ENCODE results near the gene CASP5. TPM values are rescaled to one million over a fixed set of nuclear protein-coding genes. Genes with fewer than 3 reads are reported as not detected.

Gene CASP5
- total and polyA plus RNA-seq, 7 experiments from 2014 or later = 0.45 to 2.9 TPM; not detected in 5

DNA sequence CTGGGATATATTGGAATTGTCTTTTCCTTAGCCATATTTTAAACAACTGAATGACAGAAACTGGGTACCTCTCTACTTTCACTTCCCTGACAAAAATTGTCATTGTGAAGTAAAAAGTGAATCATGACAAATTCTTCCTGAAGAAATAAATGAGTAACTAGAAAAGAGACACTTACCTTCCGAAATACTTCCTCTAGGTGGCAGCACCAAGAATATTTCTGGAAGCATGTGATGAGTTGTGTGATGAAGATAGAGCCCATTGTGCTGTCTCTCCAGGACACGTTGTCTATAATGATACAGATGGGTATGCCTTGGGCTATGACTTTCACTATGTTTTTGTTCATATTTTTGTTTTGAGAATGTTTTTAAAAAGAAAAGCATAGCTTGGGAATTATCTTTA is 76.1 kb downstream of the CASP5 start:
- H3K9me3 ChIP-seq (ENCODE audit: control insufficient read depth in 2 of 3, low read length in 3 of 3) = no peaks in the 10 kb centered on the region
- H3K36me3 ChIP-seq (ENCODE audit: control insufficient read depth in 2 of 3, insufficient read depth in 3 of 3, low read length in 3 of 3) = peaks cover 6 to 68% (median 30%) of the 10 kb centered on the region in 3 experiments
- H3K4me1 Mint-ChIP-seq = peaks cover 5 to 25% (median 14%) of the 10 kb centered on the region in 7 donors

More for the DNA sequence above, 76.1 kb downstream of the CASP5 start:
- ChIA-PET CTCF (interaction anchor here (0.8 to 1.7 kb wide), 4 partner anchors 17 to 283 kb away, joined by 3 to 8 read pairs (median 4); partner anchors contain the start of gene CASP4), POLR2A (interaction anchor here (0.5 kb wide), 2 partner anchors 345 to 788 kb away, joined by 3 to 5 read pairs; no protein-coding TSS in a partner anchor)
- H3K27me3 ChIP-seq (ENCODE audit: control insufficient read depth in 2 of 2, insufficient read depth in 2 of 2, low read length in 2 of 2) = no peaks in the 10 kb centered on the region
- ATAC-seq (peak; percentile 86), DNase-seq (peak in 7 of 9 donors; percentile 11 to 59 (median 50))
- Mint-ChIP-seq H3K36me3 (peaks cover 46 to 88% (median 75%) of the 10 kb centered on the region in 5 donors), H3K27me3 (no peaks in the 10 kb centered on the region), H3K4me3 (no peak overlapping the region), H3K9me3 (peaks cover 0 to 1% (median 0%) of the 10 kb centered on the region in 11 donors), H3K27ac (peak overlapping the region in 6 of 9 donors; percentile 3 to 55 (median 39))
- intact Hi-C loops (cut with micrococcal nuclease) = loop anchor here (1.0 to 5.0 kb wide), 7 partner anchors 22 to 340 kb away; partner anchors contain the start of gene CASP4 (in 1 of the 2)
- H3K27ac ChIP-seq (ENCODE audit: low read depth, low read length) = no peak overlapping the region
- no peaks in the 10 kb centered on the region for H3K4me1 ChIP-seq (ENCODE audit: control insufficient read depth in 2 of 2, insufficient read depth in 2 of 2, low read length in 2 of 2)
- no peak overlapping the region for H3K4me3 ChIP-seq (ENCODE audit: low read length)

Other genes with a start within 250 kb of the CASP5 start
- not detected for gene CASP12, start 124.7 kb downstream of the CASP5 start, total RNA-seq
- gene CASP12, start 124.7 kb downstream of the CASP5 start, polyA plus RNA-seq = not detected
- gene CASP4, start 54.6 kb downstream of the CASP5 start, total RNA-seq = 10 to 100 TPM; 60.7 to 94.7 (median 76.9) TPM
- 10 to 100 TPM; 59.5 to 75.1 TPM for gene CASP4, start 54.6 kb downstream of the CASP5 start, polyA plus RNA-seq
- 100 to 1,000 TPM in 1 of 5 experiments, 10 to 100 TPM in 4; 29.5 to 141 (median 51.8) TPM for gene CASP1, start 12.0 kb upstream of the CASP5 start, total RNA-seq
- gene CASP1, start 12.0 kb upstream of the CASP5 start, polyA plus RNA-seq = 10 to 100 TPM; 70.1 to 70.3 TPM
- 100 to 1,000 TPM in 1 of 5 experiments, 10 to 100 TPM in 4; 37.1 to 103 (median 42.4) TPM for gene CARD16, start 22.2 kb upstream of the CASP5 start, total RNA-seq
- gene CARD16, start 22.2 kb upstream of the CASP5 start, polyA plus RNA-seq = 100 to 1,000 TPM; 168 to 184 TPM
- gene CARD18, start 116.6 kb upstream of the CASP5 start, total RNA-seq = not detected
- not detected for gene CARD18, start 116.6 kb upstream of the CASP5 start, polyA plus RNA-seq

Data from naive thymus-derived CD4-positive, alpha-beta T cell (primary cell).